ENCODE measurements around the gene LINGO1. TPM values are rescaled to one million over a fixed set of nuclear protein-coding genes. Genes with fewer than 3 reads are reported as not detected.
A peak's percentile ranks its signal among the peaks of the same experiment; 100 is the strongest.

The LINGO1 gene
- total and polyA plus RNA-seq, 12 donors: 0.21 to 2.7 (median 0.96) TPM; not detected in 2

DNA sequence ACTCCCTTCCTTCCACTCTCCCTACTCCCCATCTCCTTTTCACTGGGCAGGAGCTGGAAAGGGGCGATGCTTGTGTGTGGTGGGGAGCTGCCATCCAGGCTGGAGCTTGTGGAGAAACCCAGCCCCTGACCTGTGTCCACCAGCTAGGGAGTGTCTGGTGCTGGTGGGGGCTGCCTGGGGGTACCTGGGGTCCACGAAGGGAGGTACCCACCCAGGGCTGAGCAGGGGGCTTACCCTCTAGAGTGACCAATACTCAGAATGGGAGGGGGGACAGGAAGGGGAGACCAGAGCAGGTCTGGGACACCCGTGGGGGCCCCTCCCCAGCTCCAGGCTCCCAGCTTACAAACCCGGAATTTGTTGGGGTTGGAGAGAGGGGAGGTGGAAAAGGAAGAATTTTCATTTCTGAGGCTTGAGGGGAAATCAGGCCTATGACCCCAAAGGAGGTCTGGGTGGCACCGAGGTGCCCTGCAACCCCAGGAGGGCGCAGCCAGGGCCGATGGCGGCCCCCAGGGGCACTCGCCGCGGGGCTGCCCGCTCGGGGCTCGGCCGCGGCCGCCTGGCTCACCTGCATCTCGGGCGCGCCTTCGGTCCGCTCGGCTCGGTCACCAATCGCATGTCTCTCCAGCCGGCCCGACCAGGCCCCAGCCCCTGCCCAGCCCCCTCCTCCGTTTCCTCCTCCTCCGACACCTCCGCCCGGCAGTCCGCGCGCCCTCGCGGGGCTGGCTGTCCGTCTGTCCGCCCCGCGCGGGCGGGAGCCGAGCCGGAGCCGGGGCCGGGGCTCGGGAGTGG is 773 bp downstream of the LINGO1 start:
- DNase-seq: no peak
- TF ChIP-seq, protein P1, sequence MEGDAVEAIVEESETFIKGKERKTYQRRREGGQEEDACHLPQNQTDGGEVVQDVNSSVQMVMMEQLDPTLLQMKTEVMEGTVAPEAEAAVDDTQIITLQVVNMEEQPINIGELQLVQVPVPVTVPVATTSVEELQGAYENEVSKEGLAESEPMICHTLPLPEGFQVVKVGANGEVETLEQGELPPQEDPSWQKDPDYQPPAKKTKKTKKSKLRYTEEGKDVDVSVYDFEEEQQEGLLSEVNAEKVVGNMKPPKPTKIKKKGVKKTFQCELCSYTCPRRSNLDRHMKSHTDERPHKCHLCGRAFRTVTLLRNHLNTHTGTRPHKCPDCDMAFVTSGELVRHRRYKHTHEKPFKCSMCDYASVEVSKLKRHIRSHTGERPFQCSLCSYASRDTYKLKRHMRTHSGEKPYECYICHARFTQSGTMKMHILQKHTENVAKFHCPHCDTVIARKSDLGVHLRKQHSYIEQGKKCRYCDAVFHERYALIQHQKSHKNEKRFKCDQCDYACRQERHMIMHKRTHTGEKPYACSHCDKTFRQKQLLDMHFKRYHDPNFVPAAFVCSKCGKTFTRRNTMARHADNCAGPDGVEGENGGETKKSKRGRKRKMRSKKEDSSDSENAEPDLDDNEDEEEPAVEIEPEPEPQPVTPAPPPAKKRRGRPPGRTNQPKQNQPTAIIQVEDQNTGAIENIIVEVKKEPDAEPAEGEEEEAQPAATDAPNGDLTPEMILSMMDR (IDR thresholded peaks at IDR 0.05): no peak
- no peak for TF ChIP-seq POLR2A (IDR thresholded peaks at IDR 0.05)
- H3K36me3 ChIP-seq (replicated peaks in 1 of 2): no peaks in the 10 kb centered on the region
- 4 to 34% (median 10%) methylated on average over 4 to 47 of the region's 47 CpGs for WGBS, 4 donors
- peak overlapping the region in 1 of 4 donors; percentile 55 for H3K4me3 ChIP-seq
- H3K4me1 ChIP-seq (replicated peaks in 1 of 2): peaks cover 5 to 10% of the 10 kb centered on the region in 2 donors
- H3K27me3 ChIP-seq: peaks cover 20% of the 10 kb centered on the region
- H3K9me3 ChIP-seq (replicated peaks in 1 of 3): no peaks in the 10 kb centered on the region
- intact Hi-C loops (cut with DNase I): loop anchor here in 1 of 2 donors (5.0 kb wide), 1 partner anchor 190 kb away; no protein-coding TSS in a partner anchor
- H3K27ac ChIP-seq: no peak overlapping the region

DNA sequence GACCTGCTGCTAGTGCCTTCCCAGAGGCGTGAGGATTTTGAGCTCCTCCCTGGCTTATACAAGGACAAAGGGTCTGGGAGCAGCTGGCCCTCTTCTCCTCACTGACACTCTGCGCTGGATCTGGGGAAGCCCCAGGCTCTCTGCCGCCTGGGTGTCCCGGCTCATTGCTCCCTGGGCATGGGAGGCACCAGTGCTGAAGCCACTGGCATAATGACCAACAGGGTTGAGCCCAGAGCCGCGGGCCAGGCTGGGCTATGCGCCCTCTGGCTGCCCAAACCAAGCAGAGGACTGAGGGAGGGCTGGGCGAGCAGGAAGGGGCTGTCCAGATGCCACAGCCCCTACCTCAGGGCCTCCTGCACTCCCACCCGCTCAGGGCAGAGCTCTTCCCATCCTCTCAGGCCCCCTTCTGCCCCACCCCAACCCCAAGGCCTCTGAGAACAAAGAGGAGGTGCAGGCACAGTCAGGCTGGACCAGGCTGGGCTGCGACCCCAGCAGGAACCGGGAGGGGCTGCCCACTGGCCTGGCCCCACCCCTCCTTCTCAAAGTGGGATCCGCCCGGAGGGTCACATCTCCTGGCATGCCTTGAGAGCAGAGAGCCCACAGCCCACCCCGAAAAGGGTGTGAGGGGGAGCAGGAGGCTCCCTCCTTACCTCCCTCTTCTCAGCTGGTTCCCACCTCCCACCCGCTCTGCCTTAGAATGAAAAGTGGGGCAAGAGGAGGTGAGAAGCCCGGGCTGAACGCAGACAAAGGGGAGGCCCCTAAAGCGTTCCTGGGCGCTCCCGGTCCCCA is 1.6 kb downstream of the LINGO1 start:
- no peaks in the 10 kb centered on the region for H3K36me3 ChIP-seq (replicated peaks in 1 of 2)
- TF ChIP-seq, protein P1 (IDR thresholded peaks at IDR 0.05): no peak
- no peak for TF ChIP-seq POLR2A (IDR thresholded peaks at IDR 0.05)
- H3K4me3 ChIP-seq: no peak overlapping the region
- intact Hi-C loops (cut with DNase I): loop anchor here in 1 of 2 donors (5.0 kb wide), 1 partner anchor 191 kb away; no protein-coding TSS in a partner anchor
- 26 to 43% (median 31%) methylated on average over 13 to 20 of the region's 20 CpGs for WGBS, 4 donors
- peaks cover 20% of the 10 kb centered on the region for H3K27me3 ChIP-seq
- DNase-seq: no peak
- H3K4me1 ChIP-seq (replicated peaks in 1 of 2): peaks cover 5 to 10% of the 10 kb centered on the region in 2 donors
- no peaks in the 10 kb centered on the region for H3K9me3 ChIP-seq (replicated peaks in 1 of 3)
- no peak overlapping the region for H3K27ac ChIP-seq

DNA sequence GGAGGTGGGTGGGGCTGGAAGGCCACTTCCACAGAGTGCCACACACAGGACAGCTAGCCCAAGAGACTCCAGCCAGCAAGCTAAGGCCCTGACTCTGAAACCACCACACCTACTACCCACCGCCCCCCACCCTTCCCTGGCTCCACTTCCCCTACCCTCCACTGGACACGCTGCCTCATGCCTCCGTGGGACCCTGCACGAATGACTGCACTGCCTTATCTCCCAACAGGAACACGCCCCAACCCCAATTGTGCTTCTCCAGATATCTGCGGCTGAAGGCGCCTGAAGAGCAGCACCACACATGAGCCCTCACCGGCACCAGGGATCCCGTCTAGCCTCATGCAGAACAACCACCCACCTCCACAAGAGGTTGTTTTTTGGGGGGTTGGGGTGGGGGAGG is 2.7 kb downstream of the LINGO1 start:
- Histone ChIP-seq H3K36me3 (replicated peaks in 1 of 2) (no peaks in the 10 kb centered on the region), H3K9me3 (replicated peaks in 1 of 3) (no peaks in the 10 kb centered on the region), H3K27ac (no peak overlapping the region), H3K27me3 (peaks cover 19% of the 10 kb centered on the region), H3K4me1 (replicated peaks in 1 of 2) (peaks cover 5 to 10% of the 10 kb centered on the region in 2 donors), H3K4me3 (no peak overlapping the region)
- intact Hi-C loops (cut with DNase I): loop anchor here in 1 of 2 donors (5.0 kb wide), 1 partner anchor 192 kb away; no protein-coding TSS in a partner anchor
- 77 to 92% (median 82%) methylated on average over 9 of the region's 9 CpGs for WGBS, 4 donors
- TF ChIP-seq, protein P1 (IDR thresholded peaks at IDR 0.05): no peak
- TF ChIP-seq POLR2A (IDR thresholded peaks at IDR 0.05): no peak
- DNase-seq: no peak

Data from adrenal gland (tissue), 12 donors.